Hematopoietic multipotent progenitor cell (in vitro differentiated cells): ENCODE measurements around the gene RBX1. TPM values are rescaled to one million over a fixed set of nuclear protein-coding genes. Genes with fewer than 3 reads are reported as not detected.
A peak's percentile ranks its signal among the peaks of the same experiment; 100 is the strongest.

Source experiments
- DNase-seq, 3 donors: peaks; one replicate each; pipeline ENCODE4 v3.0.0-alpha.2; 2011 to 2015; ENCODE audit warnings: low read depth in 2 of 3, low spot score in 2 of 3
- small RNA-seq: library from RNA; depleted of rRNA; stranded (forward); fragments of <200 nt; gene quantifications from one replicate; pipeline ENCODE3, GENCODE V24; 2012
- total RNA-seq: library from RNA; depleted of rRNA; stranded (reverse); fragments of >200 nt; gene quantifications from one replicate; pipeline ENCODE4 v1.2.3, GENCODE V29; 2012

The RBX1 gene
- total RNA-seq, 1 donor = 40.7 TPM

GRCh38 chr22:41021061-41021612 lies 70.0 kb downstream of the RBX1 start:
- DNase-seq = no peak

- peak; percentile 32 to 55 (median 53) for DNase-seq
These were observed 70.7 kb downstream of the RBX1 start for GRCh38 chr22:41021613-41022454.

GRCh38 chr22:41022470-41023298 lies 71.5 kb downstream of the RBX1 start:
- DNase-seq = peak; percentile 54 to 82 (median 81)

Small RNAs within 50 kb of the gene (small RNA-seq; reads per million reads assigned to genes)
- gene RF00017 = not detected
- not detected for gene RNU6-379P

Other genes with a start within 250 kb of the RBX1 start
- gene SLC25A17, start 132.0 kb upstream of the RBX1 start, total RNA-seq = 8.9 TPM
- 86.2 TPM for gene ST13, start 94.7 kb upstream of the RBX1 start, total RNA-seq
- gene XPNPEP3, start 94.2 kb upstream of the RBX1 start, total RNA-seq = 7.5 TPM
- not detected for gene DNAJB7, start 89.3 kb upstream of the RBX1 start, total RNA-seq
- 119 TPM for gene EP300, start 141.2 kb downstream of the RBX1 start, total RNA-seq